A549 (cell line): Measurements from ENCODE around the gene TNFAIP8L1. TPM values are rescaled to one million over a fixed set of nuclear protein-coding genes. Genes with fewer than 3 reads are reported as not detected.

ENCODE experiments used
- ATAC-seq, 2 experiments: fragments of 200-7000 bp in 1 of 2; fragments of >200 bp in 1 of 2; cut with Nextera tagmentation in 1 of 2; cut with Tn5 transposase in 1 of 2; 3 replicates each; pipeline versions ENCODE4 v1.8.0 to v1.9.1; 2018 to 2020; ENCODE audit warnings: mild to moderate bottlenecking in 1 of 2, moderate library complexity in 1 of 2
- CTCF ChIA-PET: fragments of 300-600 bp; sonication (Branson Sonifier 250); formaldehyde crosslinking; extraction: SDS; loops from one replicate; lab custom pipeline; 2021; ENCODE audit warnings: antibody characterized with exemption, inconsistent platforms; lab: Yijun Ruan, JAX
- POLR2A ChIA-PET: fragments of 350-600 bp; formaldehyde crosslinking; extraction: SDS; loops from one replicate; lab custom pipeline; 2021; ENCODE audit warnings: antibody characterized with exemption, inconsistent platforms; lab: Yijun Ruan, JAX
- DNase-seq, 2 experiments: peaks; one replicate each; pipeline versions ENCODE4 v3.0.0 to v3.0.0-alpha.2; 2011 to 2016; ENCODE audit warnings: low read depth in 1 of 2, low spot score in 1 of 2
- FAIRE-seq: peaks from 2 replicates; lab custom pipeline; 2011; peaks lifted over from hg19 to GRCh38; lab: Jason Lieb, UNC
- H3K27ac ChIP-seq, 2 experiments: fragments of >200 bp; sonication (Bioruptor Twin); formaldehyde crosslinking; 3 replicates each; pipeline ENCODE4 v1.5.1; 2016 to 2017
- H3K4me1 ChIP-seq: fragments of >200 bp; sonication (Bioruptor Twin); formaldehyde crosslinking; 3 replicates; pipeline ENCODE4 v1.6.1; 2016
- H3K4me2 ChIP-seq: fragments of >200 bp; sonication (Bioruptor Twin); formaldehyde crosslinking; 3 replicates; pipeline ENCODE4 v1.6.1; 2016
- H3K4me3 ChIP-seq: fragments of >200 bp; sonication (Bioruptor Twin); formaldehyde crosslinking; 3 replicates; pipeline ENCODE4 v1.5.1; 2016
- H3K9me3 ChIP-seq: fragments of >200 bp; sonication (Bioruptor Twin); formaldehyde crosslinking; 3 replicates; pipeline ENCODE4 v1.6.1; 2016
- BHLHE40 ChIP-seq: IDR thresholded peaks from 2 replicates; pipeline ENCODE4 v1.6.1; 2012; ENCODE audit warnings: low read depth, low read length, inconsistent platforms
- CBX2 ChIP-seq: fragments of 200-600 bp; sonication (generic); IDR thresholded peaks from 2 replicates; pipeline ENCODE4 v1.6.1; 2016; ENCODE audit warnings: low read depth, mild to moderate bottlenecking, borderline replicate concordance
- CHD2 ChIP-seq: fragments of 150-350 bp; IDR thresholded peaks from 2 replicates; pipeline ENCODE4 v1.6.1; 2014; ENCODE audit warnings: low read length; ENCODE audit not compliant: partially characterized antibody
- CHD4 ChIP-seq: fragments of 200-600 bp; sonication (generic); IDR thresholded peaks from 2 replicates; pipeline ENCODE4 v1.6.1; 2016; ENCODE audit warnings: antibody characterized with exemption, mild to moderate bottlenecking, borderline replicate concordance
- EHMT2 ChIP-seq: fragments of 200-600 bp; sonication (generic); IDR thresholded peaks from 2 replicates; pipeline ENCODE4 v1.6.1; 2016; ENCODE audit warnings: antibody characterized with exemption, low read depth, mild to moderate bottlenecking, moderate library complexity
- GATA3 ChIP-seq: IDR thresholded peaks from 2 replicates; pipeline ENCODE4 v1.6.1; 2012; ENCODE audit warnings: borderline replicate concordance
- HOXA7 ChIP-seq: fragments of 250-450 bp; sonication (Bioruptor Pico); IDR thresholded peaks from 2 replicates; pipeline ENCODE4 v1.5.0; 2020; ENCODE audit warnings: mild to moderate bottlenecking, moderate library complexity
- JUNB ChIP-seq: fragments of >200 bp; sonication (Bioruptor Twin); formaldehyde crosslinking; IDR thresholded peaks from 2 replicates; pipeline ENCODE4 v1.6.1; 2016
- KDM1A ChIP-seq: fragments of 200-600 bp; sonication (generic); IDR thresholded peaks from 2 replicates; pipeline ENCODE4 v1.6.1; 2016; ENCODE audit warnings: low read depth, mild to moderate bottlenecking
- MAFK ChIP-seq: fragments of 450-650 bp; IDR thresholded peaks from 2 replicates; pipeline ENCODE4 v1.6.1; 2014; ENCODE audit not compliant: partially characterized antibody
- NFE2L2 ChIP-seq: fragments of 150-350 bp; conservative IDR thresholded peaks from 2 replicates; pipeline ENCODE4 v1.6.1; 2014; ENCODE audit warnings: low read length
- NR3C1 ChIP-seq: fragments of >200 bp; sonication (Bioruptor Twin); formaldehyde crosslinking; IDR thresholded peaks from 3 replicates; pipeline ENCODE4 v1.6.1; 2017
- PHF8 ChIP-seq: fragments of 200-600 bp; sonication (generic); IDR thresholded peaks from 2 replicates; pipeline ENCODE4 v1.6.1; 2016; ENCODE audit warnings: low read depth, mild to moderate bottlenecking, antibody characterized with exemption, moderate library complexity, borderline replicate concordance
- RAD21 ChIP-seq, 2 experiments: fragments of >200 bp in 1 of 2; sonication (Bioruptor Twin) in 1 of 2; formaldehyde crosslinking in 1 of 2; IDR thresholded peaks in 1 of 2; conservative IDR thresholded peaks in 1 of 2; 2 replicates in 1 of 2; 3 replicates in 1 of 2; pipeline ENCODE4 v1.6.1; 2012 to 2018; ENCODE audit warnings: inconsistent platforms in 1 of 2
- RFX5 ChIP-seq: fragments of 450-650 bp; IDR thresholded peaks from 2 replicates; pipeline ENCODE4 v1.7.1; 2014; ENCODE audit warnings: antibody characterized with exemption, mild to moderate bottlenecking, moderate library complexity
- TP53 ChIP-seq: fragments of 250-450 bp; sonication (Bioruptor Pico); IDR thresholded peaks from 2 replicates; pipeline ENCODE4 v1.5.0; 2021; ENCODE audit warnings: mild to moderate bottlenecking, moderate library complexity
- ZFP36 ChIP-seq: fragments of 450-650 bp; IDR thresholded peaks from 2 replicates; pipeline ENCODE4 v1.6.1; 2014; ENCODE audit warnings: borderline replicate concordance; ENCODE audit not compliant: partially characterized antibody
- ZSCAN20 ChIP-seq: fragments of 250-450 bp; sonication (Bioruptor Pico); IDR thresholded peaks from 2 replicates; pipeline ENCODE4 v1.8.0; 2022; ENCODE audit warnings: mild to moderate bottlenecking, moderate library complexity
- WGBS: methylation state at CpG from one replicate; pipeline ENCODE4 v1.1.6; 2017; ENCODE audit errors: missing lambda C conversion rate; 5-methylcytosine and 5-hydroxymethylcytosine counted together
- polyA plus RNA-seq, 4 experiments: library from polyadenylated mRNA; depleted of rRNA in 3 of 4; stranded (reverse); fragments of >200 nt; fragmentation: RNase III in 1 of 4; extraction: RNeasy Plus Mini Kit Qiagen cat#74134 plus additional on column Dnase treatment in 1 of 4; gene quantifications; 2 replicates in 3 of 4; 3 replicates in 1 of 4; pipeline ENCODE4 v1.2.3, GENCODE V29; 2011 to 2017
- TF ChIP-seq, protein P1 (sequence below): IDR thresholded peaks from 2 replicates; pipeline ENCODE4 v1.6.1; 2012; ENCODE audit warnings: low read depth, borderline replicate concordance

TNFAIP8L1 gene
- polyA plus RNA-seq, 2 of the 4 experiments (the other 2 are of a cell fraction): 3.2 to 5.9 TPM

DNA sequence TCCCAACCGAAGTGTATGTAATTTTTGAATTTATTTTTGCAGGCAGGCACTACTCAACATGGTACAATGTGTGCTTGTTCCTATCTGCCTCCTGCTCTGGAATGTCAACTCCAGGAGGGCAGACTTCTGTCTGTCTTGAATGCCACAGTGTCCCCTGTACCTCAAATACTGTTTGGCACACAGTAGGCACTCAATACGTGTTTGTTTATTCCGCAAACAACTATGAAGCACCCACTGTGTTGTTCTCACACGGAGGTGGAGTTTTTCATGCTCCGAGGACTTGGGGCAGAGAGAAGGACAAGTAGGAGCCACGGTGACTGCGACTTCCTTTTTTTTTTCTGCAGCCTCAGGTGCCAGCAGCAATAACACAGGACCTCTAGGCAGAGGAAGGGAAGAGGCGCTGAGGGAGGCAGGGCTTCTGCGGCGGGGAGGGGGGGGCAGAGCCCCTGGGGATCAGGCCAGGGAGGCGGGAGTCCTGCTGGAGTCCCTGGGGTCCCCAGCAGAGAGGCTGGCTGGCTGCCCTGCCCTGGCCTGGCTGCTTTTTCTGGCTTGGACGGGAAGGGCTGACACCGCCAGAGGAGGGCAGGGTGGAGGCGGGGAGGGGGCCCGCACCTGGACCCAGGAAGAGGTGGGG is 29.3 kb upstream of the TNFAIP8L1 start:
- Histone ChIP-seq H3K27ac (peak overlapping the region in 1 of 2 experiments; percentile 46; a peak in 2 of 6 replicates), H3K4me2 (peak overlapping the region; percentile 44), H3K9me3 (no peaks in the 10 kb centered on the region), H3K4me1 (no peaks in the 10 kb centered on the region), H3K4me3 (no peak overlapping the region)
- ChIA-PET CTCF (interaction anchor here (1.2 kb wide), 1 partner anchor 26 kb away, joined by 3 read pairs; no protein-coding TSS in a partner anchor), POLR2A (no interaction called here)
- FAIRE-seq (no peak), ATAC-seq (peak; percentile 74 to 77), DNase-seq (no peak)
- 35% methylated on average over 9 of the region's 15 CpGs for WGBS
- no peak for TF ChIP-seq BHLHE40
- no peak for TF ChIP-seq TP53 (CRISPR knock-in tag)
- no peak for TF ChIP-seq RFX5
- TF ChIP-seq NR3C1: no peak
- no peak for TF ChIP-seq ZSCAN20
- no peak for TF ChIP-seq CBX2
- TF ChIP-seq CHD2: no peak
- TF ChIP-seq CHD4: no peak
- TF ChIP-seq RAD21 (conservative IDR thresholded peaks at IDR 0.05 in 1 of 2, IDR thresholded peaks at IDR 0.05 in 1 of 2): no peak

DNA sequence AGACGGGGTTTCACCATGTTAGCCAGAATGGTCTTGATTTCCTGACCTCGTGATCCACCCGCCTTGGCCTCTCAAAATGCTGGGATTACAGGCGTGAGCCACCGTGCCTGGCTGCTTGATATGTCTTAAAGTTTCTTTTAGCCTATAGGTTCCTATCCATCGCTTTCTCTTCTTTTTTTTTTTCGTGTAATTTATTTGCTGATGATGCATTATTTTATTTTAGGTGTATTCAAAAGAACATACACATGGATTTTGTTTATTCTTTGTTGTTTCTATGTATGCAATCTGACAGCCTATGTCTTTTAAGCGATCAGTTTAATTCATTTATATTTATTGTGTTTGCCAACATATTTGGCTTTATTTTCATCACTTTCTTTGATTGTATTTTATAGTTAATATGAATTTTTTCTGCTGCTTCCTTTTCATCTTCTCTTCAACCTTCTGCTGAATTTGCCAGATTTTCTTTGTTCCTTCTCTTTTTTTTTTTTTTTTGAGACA is 26.0 kb upstream of the TNFAIP8L1 start:
- no peak for ATAC-seq
- Histone ChIP-seq H3K4me3 (no peak overlapping the region), H3K4me1 (no peaks in the 10 kb centered on the region), H3K4me2 (no peak overlapping the region), H3K27ac (no peak overlapping the region), H3K9me3 (no peaks in the 10 kb centered on the region)
- CTCF ChIA-PET: no interaction called here
- TF ChIP-seq MAFK (peak; percentile 96), NFE2L2 (no peak)
- WGBS: 75% methylated on average over 8 of the region's 8 CpGs
- no peak for DNase-seq
- POLR2A ChIA-PET: no interaction called here
- no peak for FAIRE-seq

DNA sequence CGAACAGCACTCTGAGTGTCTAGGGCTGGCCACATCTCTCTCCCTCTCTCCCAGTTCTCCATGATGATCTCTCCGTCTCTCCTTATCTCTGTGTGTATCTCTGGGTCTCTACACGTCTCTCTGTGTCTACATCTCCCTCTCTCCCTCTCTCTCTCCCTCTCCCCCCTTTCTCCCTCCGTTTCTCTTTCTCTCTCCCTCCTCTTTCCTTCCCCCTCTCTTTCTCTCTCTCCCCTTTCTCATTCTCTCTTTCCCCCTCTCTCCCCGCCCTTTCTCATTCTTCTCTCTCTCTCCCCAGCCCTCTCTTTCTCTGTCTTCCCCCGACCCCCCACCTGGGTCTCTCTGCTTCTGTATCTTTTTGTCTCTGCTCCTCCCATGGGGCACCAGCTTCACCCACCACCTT is 21.3 kb upstream of the TNFAIP8L1 start:
- POLR2A ChIA-PET: no interaction called here
- ATAC-seq: 0 out of 6 replicates have a peak, but pooled peaks of 1 of the 2 experiments have one; percentile 32
- Histone ChIP-seq H3K4me1 (peaks cover 9% of the 10 kb centered on the region; the same call in 2 of the 3 replicates), H3K4me3 (no peak overlapping the region), H3K27ac (0 out of 6 replicates have a peak overlapping the region, but pooled peaks of 1 of the 2 experiments have one; percentile 31), H3K9me3 (no peaks in the 10 kb centered on the region), H3K4me2 (no peak overlapping the region)
- TF ChIP-seq RFX5: no peak
- TF ChIP-seq MAFK: no peak
- no peak for FAIRE-seq
- 41% methylated on average over 3 of the region's 6 CpGs for WGBS
- CTCF ChIA-PET: interaction anchor here (1.1 to 2.1 kb wide), 4 partner anchors 15 to 61 kb away, joined by 3 to 11 read pairs (median 7); no protein-coding TSS in a partner anchor
- DNase-seq: no peak

DNA sequence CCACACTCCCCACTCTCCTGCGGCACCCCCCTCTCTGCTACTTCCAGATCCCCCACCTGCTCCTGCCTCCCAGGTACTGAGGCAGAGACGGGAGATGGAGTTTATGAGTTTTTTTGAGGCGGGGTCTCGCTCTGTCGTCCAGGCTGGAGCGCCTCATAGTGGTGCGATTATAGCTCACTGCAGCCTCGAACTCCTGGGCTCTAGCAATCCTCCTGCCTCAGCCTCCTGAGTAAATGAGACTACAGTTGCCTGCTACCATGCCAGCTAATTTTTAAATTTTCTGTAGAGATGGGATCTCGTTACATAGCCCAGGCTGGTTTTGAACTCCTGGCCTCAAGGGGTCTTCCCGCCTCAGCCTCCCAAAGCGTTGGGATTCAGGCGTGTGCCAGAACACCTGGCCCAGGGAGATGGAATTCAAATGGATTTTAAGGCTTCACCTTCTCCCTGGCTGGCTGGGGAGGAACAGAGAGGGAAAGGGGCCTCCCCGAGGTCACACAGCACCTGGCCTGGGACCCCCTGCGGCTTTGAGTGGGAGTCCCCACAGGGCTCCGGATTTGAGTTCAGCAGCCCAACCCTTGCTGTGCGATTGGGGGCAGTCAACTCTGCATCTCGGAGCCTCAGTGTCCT is 19.5 kb upstream of the TNFAIP8L1 start:
- no peak for ATAC-seq
- Histone ChIP-seq H3K4me1 (peaks cover 17% of the 10 kb centered on the region; the same call in 2 of the 3 replicates), H3K27ac (no peak overlapping the region), H3K9me3 (no peaks in the 10 kb centered on the region), H3K4me3 (no peak overlapping the region), H3K4me2 (no peak overlapping the region)
- CTCF ChIA-PET: interaction anchor here (1.0 to 5.9 kb wide), 3 partner anchors 14 to 40 kb away, joined by 3 to 39 read pairs (median 9); no protein-coding TSS in a partner anchor
- no peak for DNase-seq
- TF ChIP-seq EHMT2 (no peak), KDM1A (peak; percentile 55; the same call in 1 of the 2 replicates), PHF8 (no peak), ZFP36 (peak; percentile 76), HOXA7 (CRISPR knock-in tag) (no peak), GATA3 (no peak), JUNB (no peak)
- TF ChIP-seq, protein P1, sequence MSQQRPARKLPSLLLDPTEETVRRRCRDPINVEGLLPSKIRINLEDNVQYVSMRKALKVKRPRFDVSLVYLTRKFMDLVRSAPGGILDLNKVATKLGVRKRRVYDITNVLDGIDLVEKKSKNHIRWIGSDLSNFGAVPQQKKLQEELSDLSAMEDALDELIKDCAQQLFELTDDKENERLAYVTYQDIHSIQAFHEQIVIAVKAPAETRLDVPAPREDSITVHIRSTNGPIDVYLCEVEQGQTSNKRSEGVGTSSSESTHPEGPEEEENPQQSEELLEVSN: no peak
- POLR2A ChIA-PET: no interaction called here
- FAIRE-seq: no peak
- WGBS: 48% methylated on average over 11 of the region's 17 CpGs
